HEK293 (cell line): ENCODE measurements around the gene APOL1.
"Not testable (repeated sequence)": the region's sequence is repeated elsewhere in the genome, so short reads cannot be mapped to it uniquely, and the experiment has no call there.

ENCODE experiments used
- CTCF ChIA-PET: fragments of 350-600 bp; formaldehyde crosslinking; extraction: SDS; loops from one replicate; lab custom pipeline; 2021; ENCODE audit warnings: antibody characterized with exemption; lab: Yijun Ruan, JAX
- POLR2A ChIA-PET: fragments of 300-600 bp; formaldehyde crosslinking; extraction: SDS; loops from one replicate; lab custom pipeline; 2020; ENCODE audit warnings: antibody characterized with exemption, inconsistent platforms; lab: Yijun Ruan, JAX
- H3K27ac ChIP-seq: fragments of 200-500 bp; sonication (Bioruptor generic); 2 replicates; pipeline ENCODE4 v1.5.1; 2014; ENCODE audit warnings: low read depth, low read length, control low read depth, inconsistent platforms; ENCODE audit errors: extremely low read depth
- H3K36me3 ChIP-seq, 2 experiments: fragments of 200-500 bp in 1 of 2; sonication (Bioruptor generic) in 1 of 2; 1 replicate in 1 of 2; 2 replicates in 1 of 2; pipeline ENCODE4 v1.5.1; 2014 to 2017; ENCODE audit warnings: inconsistent platforms in 2 of 2, low read length in 2 of 2; ENCODE audit not compliant: control insufficient read depth in 2 of 2, insufficient read depth in 1 of 2
- H3K4me1 ChIP-seq: fragments of 200-500 bp; sonication (Bioruptor generic); 2 replicates; pipeline ENCODE4 v1.5.1; 2014; ENCODE audit warnings: mild to moderate bottlenecking, low read length, inconsistent platforms; ENCODE audit not compliant: control insufficient read depth, insufficient read depth
- H3K4me3 ChIP-seq: 2 replicates; pipeline ENCODE4 v1.5.1; 2011; ENCODE audit warnings: low read depth, mild to moderate bottlenecking, control low read depth, low read length, moderate library complexity
- H3K9me3 ChIP-seq: fragments of 200-500 bp; sonication (Bioruptor generic); 2 replicates; pipeline ENCODE4 v1.5.1; 2014; ENCODE audit warnings: low read depth, low read length, inconsistent platforms; ENCODE audit not compliant: control insufficient read depth, insufficient read depth
- FEZF1 ChIP-seq: fragments of 450-650 bp; formaldehyde crosslinking; IDR thresholded peaks from 2 replicates; pipeline ENCODE4 v1.5.1; 2016; ENCODE audit warnings: missing biosample characterization, missing genetic modification characterization
- GLI4 ChIP-seq: fragments of 450-650 bp; formaldehyde crosslinking; IDR thresholded peaks from 2 replicates; pipeline ENCODE4 v1.5.1; 2016; ENCODE audit warnings: missing biosample characterization, missing genetic modification characterization
- HOXC10 ChIP-seq: sonication (generic); formaldehyde crosslinking; IDR thresholded peaks from 2 replicates; pipeline ENCODE4 v1.8.1; 2023; ENCODE audit warnings: mild to moderate bottlenecking, missing genetic modification reagents
- IKZF3 ChIP-seq: fragments of 450-650 bp; IDR thresholded peaks from 2 replicates; pipeline ENCODE4 v1.5.0; 2018; ENCODE audit warnings: missing biosample characterization, mild to moderate bottlenecking, missing genetic modification characterization, moderate library complexity
- MYNN ChIP-seq: fragments of 450-650 bp; formaldehyde crosslinking; IDR thresholded peaks from 2 replicates; pipeline ENCODE4 v1.5.1; 2016; ENCODE audit warnings: missing biosample characterization, missing genetic modification characterization, borderline replicate concordance
- PRDM1 ChIP-seq: fragments of 450-650 bp; formaldehyde crosslinking; IDR thresholded peaks from 2 replicates; pipeline ENCODE4; 2016; ENCODE audit warnings: missing biosample characterization, missing genetic modification characterization
- RBAK ChIP-seq: fragments of 450-650 bp; formaldehyde crosslinking; IDR thresholded peaks from 2 replicates; pipeline ENCODE4 v1.5.1; 2016; ENCODE audit warnings: missing biosample characterization, missing genetic modification characterization
- ZFP3 ChIP-seq: fragments of 450-650 bp; formaldehyde crosslinking; IDR thresholded peaks from 2 replicates; pipeline ENCODE4 v1.5.1; 2016; ENCODE audit warnings: low read depth, missing biosample characterization, missing genetic modification characterization
- ZNF121 ChIP-seq: fragments of 450-650 bp; formaldehyde crosslinking; IDR thresholded peaks from 2 replicates; pipeline ENCODE4 v1.5.1; 2016; ENCODE audit warnings: missing biosample characterization, missing genetic modification characterization
- ZNF133 ChIP-seq: fragments of 450-650 bp; formaldehyde crosslinking; IDR thresholded peaks from 2 replicates; pipeline ENCODE4 v1.5.1; 2016; ENCODE audit warnings: missing biosample characterization, missing genetic modification characterization
- ZNF157 ChIP-seq: fragments of 450-650 bp; formaldehyde crosslinking; IDR thresholded peaks from 2 replicates; pipeline ENCODE4 v1.5.1; 2016; ENCODE audit warnings: missing biosample characterization, missing genetic modification characterization
- ZNF248 ChIP-seq: fragments of 450-650 bp; formaldehyde crosslinking; IDR thresholded peaks from 2 replicates; pipeline ENCODE4 v1.5.1; 2017; ENCODE audit warnings: missing biosample characterization, missing genetic modification characterization
- ZNF292 ChIP-seq: fragments of 450-650 bp; formaldehyde crosslinking; IDR thresholded peaks from 2 replicates; pipeline ENCODE4 v1.5.1; 2016; ENCODE audit warnings: low read depth, missing biosample characterization, missing genetic modification characterization, borderline replicate concordance
- ZNF341 ChIP-seq: fragments of 450-650 bp; formaldehyde crosslinking; IDR thresholded peaks from 2 replicates; pipeline ENCODE4; 2016; ENCODE audit warnings: low read depth, missing biosample characterization, missing genetic modification characterization
- ZNF350 ChIP-seq: fragments of 450-650 bp; formaldehyde crosslinking; IDR thresholded peaks from 2 replicates; pipeline ENCODE4 v1.5.0; 2017; ENCODE audit warnings: missing biosample characterization, mild to moderate bottlenecking, missing genetic modification characterization
- ZNF624 ChIP-seq: fragments of 450-650 bp; formaldehyde crosslinking; IDR thresholded peaks from 2 replicates; pipeline ENCODE4 v1.5.1; 2017; ENCODE audit warnings: missing biosample characterization, missing genetic modification characterization
- ZNF677 ChIP-seq: fragments of 450-650 bp; IDR thresholded peaks from 2 replicates; pipeline ENCODE4 v1.5.0; 2018; ENCODE audit warnings: missing biosample characterization, mild to moderate bottlenecking, missing genetic modification characterization, moderate library complexity
- ZNF792 ChIP-seq: fragments of 450-650 bp; formaldehyde crosslinking; IDR thresholded peaks from 2 replicates; pipeline ENCODE4 v1.5.1; 2016; ENCODE audit warnings: missing biosample characterization, missing genetic modification characterization
- ZNF830 ChIP-seq: fragments of 450-650 bp; IDR thresholded peaks from 2 replicates; pipeline ENCODE4 v1.5.0; 2018; ENCODE audit warnings: missing biosample characterization, missing genetic modification characterization, low read depth, mild to moderate bottlenecking, moderate library complexity
- TF ChIP-seq, protein P1 (sequence below): sonication (generic); formaldehyde crosslinking; IDR thresholded peaks from 2 replicates; pipeline ENCODE4 v1.8.1; 2022; ENCODE audit warnings: mild to moderate bottlenecking, moderate library complexity, missing genetic modification reagents
- TF ChIP-seq, protein P2 (sequence below): fragments of 450-650 bp; formaldehyde crosslinking; IDR thresholded peaks from 2 replicates; pipeline ENCODE4 v1.5.1; 2017; ENCODE audit warnings: missing biosample characterization, missing genetic modification characterization
- TF ChIP-seq, protein P3 (sequence below): fragments of 450-650 bp; formaldehyde crosslinking; IDR thresholded peaks from 2 replicates; pipeline ENCODE4 v1.5.1; 2016; ENCODE audit warnings: missing biosample characterization, missing genetic modification characterization, low read depth

The APOL1 gene, protein sequence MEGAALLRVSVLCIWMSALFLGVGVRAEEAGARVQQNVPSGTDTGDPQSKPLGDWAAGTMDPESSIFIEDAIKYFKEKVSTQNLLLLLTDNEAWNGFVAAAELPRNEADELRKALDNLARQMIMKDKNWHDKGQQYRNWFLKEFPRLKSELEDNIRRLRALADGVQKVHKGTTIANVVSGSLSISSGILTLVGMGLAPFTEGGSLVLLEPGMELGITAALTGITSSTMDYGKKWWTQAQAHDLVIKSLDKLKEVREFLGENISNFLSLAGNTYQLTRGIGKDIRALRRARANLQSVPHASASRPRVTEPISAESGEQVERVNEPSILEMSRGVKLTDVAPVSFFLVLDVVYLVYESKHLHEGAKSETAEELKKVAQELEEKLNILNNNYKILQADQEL

DNA sequence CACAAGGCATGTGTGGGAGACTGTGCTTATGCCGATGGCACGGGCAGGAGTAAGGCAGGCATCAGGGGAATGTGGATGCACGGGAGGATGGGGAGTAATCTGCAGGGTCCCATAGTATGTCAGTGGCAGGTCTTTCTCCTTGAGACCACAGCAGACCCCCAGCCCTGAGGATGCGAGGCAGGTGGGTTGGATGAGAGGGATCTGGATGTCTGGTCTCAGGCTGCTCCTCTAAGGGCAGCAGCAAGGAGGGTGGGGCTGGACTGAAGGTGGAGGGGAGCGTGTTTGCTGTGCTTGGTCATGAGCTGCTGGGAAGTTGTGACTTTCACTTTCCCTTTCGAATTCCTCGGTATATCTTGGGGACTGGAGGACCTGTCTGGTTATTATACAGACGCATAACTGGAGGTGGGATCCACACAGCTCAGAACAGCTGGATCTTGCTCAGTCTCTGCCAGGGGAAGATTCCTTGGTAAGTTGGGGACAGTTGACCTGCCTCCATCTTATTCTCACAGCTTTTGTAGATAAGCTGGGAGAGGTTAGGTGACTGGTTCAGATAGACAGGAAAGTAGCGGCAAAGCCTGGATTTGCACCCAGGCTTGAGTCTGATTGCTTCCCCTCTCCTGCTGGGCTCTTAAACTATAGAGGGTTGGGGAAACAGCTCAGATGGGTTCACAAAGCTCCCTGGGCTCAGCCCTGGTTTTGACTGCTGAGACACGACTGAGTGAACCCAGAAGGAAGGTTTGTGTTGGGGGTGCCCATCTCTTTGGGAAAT, at the start of gene APOL1:
Gene APOL1, plus strand, starts transcription at position 380 of the 769 bp plus-strand sequence. CDS start 1,823 bp downstream, outside the sequence.
- CTCF ChIA-PET = interaction anchor here (0.6 to 1.9 kb wide), 6 partner anchors 8 to 496 kb away, joined by 3 to 6 read pairs (median 4); no protein-coding TSS in a partner anchor
- Histone ChIP-seq H3K4me1 (no peaks in the 10 kb centered on the region), H3K27ac (no peak within 1 kb of the TSS), H3K9me3 (no peaks in the 10 kb centered on the region), H3K36me3 (no peaks in the 10 kb centered on the region), H3K4me3 (no peak within 1 kb of the TSS)
- no peak for TF ChIP-seq ZNF341 (tag by site-specific recombination)
- TF ChIP-seq ZFP3 (tag by site-specific recombination) = no peak
- no peak for TF ChIP-seq FEZF1 (tag by site-specific recombination)
- no peak for TF ChIP-seq IKZF3 (tag by site-specific recombination)
- TF ChIP-seq ZNF830 (tag by site-specific recombination) = no peak
- TF ChIP-seq ZNF792 (tag by site-specific recombination) = no peak
- TF ChIP-seq, protein P1, sequence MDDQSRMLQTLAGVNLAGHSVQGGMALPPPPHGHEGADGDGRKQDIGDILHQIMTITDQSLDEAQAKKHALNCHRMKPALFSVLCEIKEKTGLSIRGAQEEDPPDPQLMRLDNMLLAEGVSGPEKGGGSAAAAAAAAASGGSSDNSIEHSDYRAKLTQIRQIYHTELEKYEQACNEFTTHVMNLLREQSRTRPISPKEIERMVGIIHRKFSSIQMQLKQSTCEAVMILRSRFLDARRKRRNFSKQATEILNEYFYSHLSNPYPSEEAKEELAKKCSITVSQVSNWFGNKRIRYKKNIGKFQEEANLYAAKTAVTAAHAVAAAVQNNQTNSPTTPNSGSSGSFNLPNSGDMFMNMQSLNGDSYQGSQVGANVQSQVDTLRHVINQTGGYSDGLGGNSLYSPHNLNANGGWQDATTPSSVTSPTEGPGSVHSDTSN = no peak
- TF ChIP-seq, all 188 proteins: peak for 0
- POLR2A ChIA-PET = no interaction called here

DNA sequence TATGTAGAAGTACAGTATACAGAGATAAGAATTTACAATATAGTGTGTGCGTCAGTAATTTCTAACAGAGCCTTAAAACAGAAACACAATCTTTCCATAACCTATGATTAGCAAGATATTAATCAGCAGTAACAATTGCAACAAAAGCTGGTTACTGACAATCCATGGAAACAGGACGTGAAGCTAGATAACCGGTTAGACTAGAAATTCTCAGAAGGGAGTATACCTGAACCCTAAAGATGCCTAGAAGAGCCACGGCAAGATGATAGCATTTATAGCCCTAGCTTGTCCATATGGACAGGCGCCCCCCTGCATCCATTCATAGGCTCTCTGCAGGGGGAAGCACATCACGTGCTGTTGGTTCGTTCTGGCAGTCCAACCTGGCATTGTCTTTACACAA, 49.5 kb upstream of the APOL1 start:
- H3K4me1 ChIP-seq, H3K9me3 ChIP-seq, H3K4me3 ChIP-seq, POLR2A ChIA-PET, H3K36me3 ChIP-seq, H3K27ac ChIP-seq: not testable (repeated sequence)
- CTCF ChIA-PET = interaction anchor here (0.6 to 3.0 kb wide), 5 partner anchors 18 to 83 kb away, joined by 3 to 13 read pairs (median 3); no protein-coding TSS in a partner anchor

DNA sequence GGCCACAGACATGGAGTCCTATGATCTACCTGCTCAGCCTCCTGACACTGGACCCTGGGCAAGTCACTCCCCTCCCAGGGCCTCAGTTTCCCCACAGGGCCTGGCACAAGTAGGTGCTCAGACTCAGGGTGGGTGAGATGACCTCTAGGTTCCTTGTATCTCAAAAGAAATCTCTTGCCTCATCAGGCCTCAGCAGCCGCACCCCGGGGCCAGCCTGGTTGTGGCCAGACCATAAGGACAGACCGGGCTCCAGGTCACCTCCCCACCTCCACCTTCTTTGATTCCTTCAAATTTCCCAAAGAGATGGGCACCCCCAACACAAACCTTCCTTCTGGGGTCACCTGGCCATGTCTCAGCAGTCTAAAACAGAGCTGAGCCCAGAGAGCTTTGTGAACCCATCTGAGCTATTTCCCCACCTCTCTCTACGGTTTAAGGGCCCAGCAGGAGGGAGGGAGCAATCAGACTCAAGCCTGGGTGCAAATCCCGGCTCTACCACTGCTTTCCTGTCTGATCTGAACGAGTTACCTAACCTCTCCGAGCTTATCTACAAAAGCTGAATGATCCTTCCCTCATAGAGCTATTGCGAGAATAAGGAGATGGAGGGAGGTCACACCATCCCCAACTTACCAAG, 48.8 kb upstream of the APOL1 start:
- Histone ChIP-seq H3K4me3 (no peak overlapping the region), H3K36me3 (no peaks in the 10 kb centered on the region), H3K9me3 (no peaks in the 10 kb centered on the region), H3K27ac (no peak overlapping the region), H3K4me1 (no peaks in the 10 kb centered on the region)
- CTCF ChIA-PET = interaction anchor here (0.7 to 3.0 kb wide), 5 partner anchors 9 to 890 kb away, joined by 3 to 13 read pairs (median 3); no protein-coding TSS in a partner anchor
- TF ChIP-seq ZNF292 (no peak), ZNF624 (tag by site-specific recombination) (no peak), PRDM1 (tag by site-specific recombination) (no peak), ZNF121 (no peak), ZNF677 (tag by site-specific recombination) (no peak)
- TF ChIP-seq, all 188 proteins: peak for 0
- POLR2A ChIA-PET = interaction anchor here (0.7 to 1.5 kb wide), 3 partner anchors 8 to 618 kb away, joined by 3 to 4 read pairs (median 3); no protein-coding TSS in a partner anchor

DNA sequence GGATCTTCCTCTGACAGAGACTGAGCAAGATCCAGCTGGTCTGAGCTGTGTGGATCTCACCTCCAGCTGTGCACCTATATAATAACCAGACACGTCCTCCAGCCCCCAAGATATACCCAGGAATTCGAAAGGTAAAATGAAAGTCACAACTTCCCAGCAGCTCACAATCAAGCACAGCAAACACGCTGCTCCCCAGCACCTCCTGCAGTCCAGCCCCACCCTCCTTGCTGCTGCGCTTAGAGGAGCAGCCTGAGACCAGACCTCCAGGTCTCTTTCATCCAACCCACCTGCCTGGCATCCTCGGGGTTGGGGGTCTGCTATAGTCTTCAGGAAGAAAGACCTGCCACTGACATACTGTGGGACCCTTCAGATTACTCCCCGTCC, 48.3 kb upstream of the APOL1 start:
- H3K36me3 ChIP-seq = no peaks in the 10 kb centered on the region
- H3K4me3 ChIP-seq = no peak overlapping the region
- no peaks in the 10 kb centered on the region for H3K4me1 ChIP-seq
- H3K9me3 ChIP-seq = no peaks in the 10 kb centered on the region
- no peak overlapping the region for H3K27ac ChIP-seq
- ChIA-PET POLR2A (interaction anchor here (0.7 to 1.5 kb wide), 3 partner anchors 9 to 618 kb away, joined by 3 to 4 read pairs (median 3); no protein-coding TSS in a partner anchor), CTCF (interaction anchor here (0.7 to 3.0 kb wide), 4 partner anchors 9 to 891 kb away, joined by 3 to 13 read pairs (median 4); no protein-coding TSS in a partner anchor)
- TF ChIP-seq HOXC10 (CRISPR knock-in tag) = no peak
- TF ChIP-seq RBAK (tag by site-specific recombination) = no peak
- TF ChIP-seq, protein P2, sequence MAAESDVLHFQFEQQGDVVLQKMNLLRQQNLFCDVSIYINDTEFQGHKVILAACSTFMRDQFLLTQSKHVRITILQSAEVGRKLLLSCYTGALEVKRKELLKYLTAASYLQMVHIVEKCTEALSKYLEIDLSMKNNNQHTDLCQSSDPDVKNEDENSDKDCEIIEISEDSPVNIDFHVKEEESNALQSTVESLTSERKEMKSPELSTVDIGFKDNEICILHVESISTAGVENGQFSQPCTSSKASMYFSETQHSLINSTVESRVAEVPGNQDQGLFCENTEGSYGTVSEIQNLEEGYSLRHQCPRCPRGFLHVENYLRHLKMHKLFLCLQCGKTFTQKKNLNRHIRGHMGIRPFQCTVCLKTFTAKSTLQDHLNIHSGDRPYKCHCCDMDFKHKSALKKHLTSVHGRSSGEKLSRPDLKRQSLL = no peak
- no peak for TF ChIP-seq GLI4 (tag by site-specific recombination)
- TF ChIP-seq ZNF157 = no peak
- TF ChIP-seq, protein P3, sequence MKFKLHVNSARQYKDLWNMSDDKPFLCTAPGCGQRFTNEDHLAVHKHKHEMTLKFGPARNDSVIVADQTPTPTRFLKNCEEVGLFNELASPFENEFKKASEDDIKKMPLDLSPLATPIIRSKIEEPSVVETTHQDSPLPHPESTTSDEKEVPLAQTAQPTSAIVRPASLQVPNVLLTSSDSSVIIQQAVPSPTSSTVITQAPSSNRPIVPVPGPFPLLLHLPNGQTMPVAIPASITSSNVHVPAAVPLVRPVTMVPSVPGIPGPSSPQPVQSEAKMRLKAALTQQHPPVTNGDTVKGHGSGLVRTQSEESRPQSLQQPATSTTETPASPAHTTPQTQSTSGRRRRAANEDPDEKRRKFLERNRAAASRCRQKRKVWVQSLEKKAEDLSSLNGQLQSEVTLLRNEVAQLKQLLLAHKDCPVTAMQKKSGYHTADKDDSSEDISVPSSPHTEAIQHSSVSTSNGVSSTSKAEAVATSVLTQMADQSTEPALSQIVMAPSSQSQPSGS (tag by site-specific recombination) = no peak
- TF ChIP-seq MYNN (tag by site-specific recombination) = no peak
- TF ChIP-seq ZNF350 (tag by site-specific recombination) = no peak
- TF ChIP-seq FEZF1 (tag by site-specific recombination) = no peak
- TF ChIP-seq ZNF248 (tag by site-specific recombination) = no peak
- no peak for TF ChIP-seq ZNF133 (tag by site-specific recombination)
